GM18526 (cell line): ENCODE measurements around the gene AADACL2.

ENCODE experiments used
- POLR2A ChIP-seq: IDR thresholded peaks from 3 replicates; pipeline ENCODE4 v1.6.1; 2011; ENCODE audit not compliant: insufficient read length; ENCODE audit errors: extremely low read depth

Gene AADACL2

DNA sequence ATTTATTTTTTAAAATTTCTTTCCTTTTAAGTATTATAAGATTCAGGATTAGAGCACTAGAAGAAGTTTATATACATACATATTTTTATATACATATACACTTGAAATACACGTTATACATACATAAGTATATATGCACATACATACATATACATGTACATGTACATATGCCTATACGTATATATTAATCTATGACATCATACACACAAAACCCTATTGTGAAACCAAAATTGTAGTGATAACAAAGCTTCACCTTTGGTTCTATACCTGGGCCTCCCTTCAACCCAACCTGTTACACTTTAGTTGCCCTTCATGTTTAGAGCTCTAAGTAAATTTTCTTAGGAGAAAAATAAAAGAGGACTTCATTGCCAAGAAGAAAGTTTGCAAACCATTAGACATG is 17.0 kb downstream of the AADACL2 start:
- TF ChIP-seq POLR2A: no peak

DNA sequence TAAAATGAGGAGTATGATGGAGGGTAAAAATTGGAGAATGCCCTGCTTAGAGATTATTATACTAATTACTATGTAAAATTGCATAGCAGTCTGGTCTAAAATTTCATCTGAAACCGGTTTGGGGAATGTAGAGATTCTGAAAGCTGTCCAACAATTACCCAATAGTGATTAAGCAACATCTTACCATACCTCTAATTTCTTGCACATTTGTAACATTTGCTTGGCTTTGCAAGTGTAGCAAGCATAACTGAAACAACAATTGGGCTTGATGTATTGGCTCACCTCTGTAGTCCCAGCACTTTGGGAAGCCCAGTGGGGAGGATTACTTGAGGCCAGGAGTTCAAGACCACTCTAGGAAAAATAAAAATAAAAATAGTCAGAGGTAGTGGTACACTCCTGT is 17.4 kb downstream of the AADACL2 start:
- no peak for TF ChIP-seq POLR2A

DNA sequence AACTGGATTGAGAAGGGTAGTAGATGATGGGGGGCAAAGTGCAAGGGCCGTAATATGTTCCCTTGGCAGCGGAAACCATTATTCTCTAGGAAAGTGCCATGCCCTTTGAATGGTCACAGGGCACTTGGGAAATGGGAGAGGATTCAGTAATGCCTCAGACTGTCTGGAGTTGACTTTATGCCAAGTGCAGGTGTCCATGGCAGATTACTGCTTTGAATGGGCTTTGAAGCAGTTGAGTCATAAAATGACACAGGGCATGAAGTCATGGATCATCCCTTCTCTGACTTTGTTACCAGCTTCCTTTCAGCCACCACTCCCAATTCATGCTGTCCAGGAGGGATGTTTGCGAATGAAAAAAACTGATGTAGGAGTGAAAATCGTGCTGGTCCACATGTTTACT is 20.1 kb downstream of the AADACL2 start:
- TF ChIP-seq POLR2A: no peak

DNA sequence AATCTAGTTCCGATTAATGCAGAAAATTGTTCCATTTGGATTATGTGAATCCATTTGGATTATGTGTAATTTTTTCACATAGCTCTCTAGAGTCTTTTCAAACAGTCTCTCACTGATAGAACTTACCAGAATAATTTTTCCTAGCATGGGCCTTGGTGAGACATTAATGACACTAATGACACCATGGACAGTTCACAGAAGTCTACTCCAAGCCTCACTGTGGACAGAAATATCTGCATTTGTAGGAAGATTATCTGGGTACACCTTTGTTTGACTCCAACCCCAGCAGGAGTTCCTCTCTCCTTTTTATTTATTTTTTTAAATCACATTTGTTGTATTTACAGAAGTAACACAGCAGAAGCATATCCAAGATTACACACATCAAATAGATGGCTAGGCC is 27.9 kb downstream of the AADACL2 start:
- no peak for TF ChIP-seq POLR2A

DNA sequence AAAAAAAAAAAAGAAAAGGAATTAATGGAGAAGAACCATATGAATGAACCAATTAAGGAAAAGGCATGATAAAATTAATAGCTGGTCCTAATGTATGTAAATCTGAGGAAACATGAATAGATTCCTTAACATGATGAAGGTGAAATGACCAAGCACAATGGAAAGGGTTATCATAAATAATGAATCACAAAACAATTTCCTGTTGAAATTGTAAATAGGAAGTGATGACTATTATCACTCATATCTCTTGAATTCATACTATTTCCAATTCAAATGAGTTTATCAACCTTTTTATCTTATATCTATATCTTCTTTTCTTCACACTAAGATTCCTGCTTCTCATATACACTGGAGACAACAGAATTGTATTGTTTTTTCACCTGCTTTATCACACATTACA is 32.0 kb downstream of the AADACL2 start:
- TF ChIP-seq POLR2A: no peak

DNA sequence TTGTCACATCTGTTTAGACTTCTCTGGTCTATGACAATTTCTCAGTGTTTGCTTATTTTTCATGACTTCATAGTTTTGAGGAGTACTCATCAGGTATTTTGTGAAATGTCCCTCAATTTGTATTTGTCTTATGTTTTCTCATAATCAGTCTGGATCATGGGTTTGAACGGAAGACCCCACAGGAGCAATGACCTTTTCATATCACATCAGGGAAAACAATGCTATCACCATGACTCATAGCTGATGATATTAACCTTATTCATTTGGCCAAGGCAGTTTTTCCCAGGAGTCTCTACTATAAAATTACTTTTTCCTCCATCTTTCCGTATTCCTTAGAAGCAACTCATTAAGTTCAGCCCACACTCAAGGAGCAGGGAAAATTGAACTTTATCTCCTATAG is 32.7 kb downstream of the AADACL2 start:
- no peak for TF ChIP-seq POLR2A

DNA sequence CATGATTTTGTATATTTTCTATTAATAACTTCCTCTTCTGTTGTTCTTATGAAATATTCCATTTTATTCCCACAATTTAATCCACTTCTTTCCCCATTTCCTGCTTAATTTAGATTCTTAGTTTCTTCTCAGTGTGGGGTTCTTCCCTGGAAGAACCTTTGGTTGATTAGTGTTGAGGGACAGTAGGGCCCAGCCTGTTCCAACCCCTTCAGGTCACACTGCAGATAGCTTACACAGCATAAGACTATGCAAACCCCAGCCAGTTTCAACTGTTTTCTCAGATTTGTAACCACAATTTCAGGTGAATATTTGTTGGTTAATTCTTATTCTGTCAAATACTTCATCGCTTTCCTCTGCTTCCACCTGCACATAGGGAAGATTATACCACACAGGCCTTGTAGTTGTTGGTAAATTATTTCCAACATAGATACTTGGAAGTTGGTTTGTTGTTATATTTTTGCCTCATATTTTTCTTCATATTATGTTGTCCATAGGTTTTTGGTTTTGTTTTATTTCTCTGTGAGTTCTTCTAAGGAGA is 34.7 kb downstream of the AADACL2 start:
- no peak for TF ChIP-seq POLR2A

DNA sequence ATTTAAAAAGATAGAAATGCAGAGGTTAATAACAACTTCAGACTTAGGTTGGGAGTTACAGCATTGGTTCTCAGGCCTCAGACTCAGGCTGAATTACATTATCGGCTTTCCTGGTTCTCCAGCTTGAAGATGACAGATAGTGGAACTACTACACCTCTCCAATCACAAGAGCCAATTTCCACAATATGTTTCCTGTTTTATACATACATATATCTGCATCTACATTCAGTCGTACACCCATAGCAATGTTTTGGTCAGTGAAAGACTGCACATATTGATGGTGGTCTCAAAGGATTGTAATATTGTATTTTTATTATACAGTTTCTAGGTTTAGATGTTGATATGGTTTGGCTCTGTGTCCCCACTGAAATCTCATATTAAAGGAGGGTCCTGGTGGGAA is 35.4 kb downstream of the AADACL2 start:
- no peak for TF ChIP-seq POLR2A

DNA sequence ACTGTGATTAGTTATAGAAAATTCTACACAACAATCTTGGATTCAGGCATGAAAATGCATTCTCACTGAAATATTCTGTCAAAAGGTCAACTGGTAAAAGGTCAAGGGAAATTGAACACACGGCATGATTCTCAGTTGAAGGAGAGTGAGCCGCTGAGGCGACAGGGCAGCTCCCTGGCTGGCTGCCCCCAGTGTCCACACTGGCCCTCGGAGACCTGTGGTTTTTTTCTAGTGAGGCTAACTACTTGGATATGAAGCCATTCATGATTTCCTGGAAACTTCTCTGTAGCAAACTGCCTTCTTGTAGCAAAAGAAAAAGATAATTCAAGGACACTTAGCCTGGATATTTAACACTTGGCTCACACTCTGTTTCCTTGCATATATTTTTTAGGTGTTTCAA is 37.2 kb downstream of the AADACL2 start:
- TF ChIP-seq POLR2A: no peak

DNA sequence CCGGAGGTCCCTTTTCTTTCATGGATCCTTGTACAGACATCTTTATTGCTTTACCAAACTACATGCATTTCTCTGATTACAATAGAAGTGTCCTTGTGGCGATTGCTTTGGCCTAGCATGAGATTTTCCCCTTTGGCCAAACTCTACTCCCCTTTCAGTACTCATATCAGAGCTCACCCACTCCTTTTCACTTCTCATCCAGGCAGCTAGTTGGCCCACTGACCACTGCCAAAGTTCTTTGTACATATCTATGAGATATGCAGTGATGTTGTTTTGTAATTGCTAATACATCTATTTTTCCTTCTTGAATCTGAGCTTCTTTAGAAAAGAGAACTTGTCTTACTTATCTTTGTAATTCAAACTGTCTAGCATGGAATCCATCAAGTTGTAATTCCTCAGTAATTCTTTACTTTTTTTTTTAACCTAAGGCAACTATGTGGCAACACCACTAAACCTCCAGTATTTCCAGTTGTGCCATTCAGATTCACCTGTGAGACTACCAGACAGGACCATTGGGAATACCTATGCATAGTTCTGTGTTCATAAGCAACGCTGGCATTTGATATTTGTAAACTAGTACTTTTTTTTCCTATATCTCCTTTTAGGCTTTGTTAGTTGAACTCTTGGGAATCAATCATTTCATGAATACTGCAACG is 39.2 kb downstream of the AADACL2 start:
- no peak for TF ChIP-seq POLR2A

DNA sequence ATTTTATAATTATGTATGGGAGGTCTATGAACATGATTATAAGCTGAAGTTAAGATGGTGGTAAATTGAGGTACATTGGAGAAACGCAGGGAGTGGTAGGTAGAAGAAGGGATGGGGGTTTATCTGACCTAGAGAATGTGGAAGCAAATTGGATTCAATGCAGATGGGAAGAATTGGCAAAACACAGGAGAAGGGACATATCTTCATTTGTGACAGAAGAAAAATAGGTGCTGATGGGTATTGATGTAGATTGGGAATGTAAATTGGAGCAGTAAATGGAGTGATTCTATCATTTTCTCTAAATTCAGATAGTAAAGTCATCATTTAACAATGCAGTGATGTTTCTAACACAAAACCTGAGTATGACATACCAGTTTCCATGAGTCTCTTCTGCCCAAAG is 40.5 kb downstream of the AADACL2 start:
- no peak for TF ChIP-seq POLR2A

DNA sequence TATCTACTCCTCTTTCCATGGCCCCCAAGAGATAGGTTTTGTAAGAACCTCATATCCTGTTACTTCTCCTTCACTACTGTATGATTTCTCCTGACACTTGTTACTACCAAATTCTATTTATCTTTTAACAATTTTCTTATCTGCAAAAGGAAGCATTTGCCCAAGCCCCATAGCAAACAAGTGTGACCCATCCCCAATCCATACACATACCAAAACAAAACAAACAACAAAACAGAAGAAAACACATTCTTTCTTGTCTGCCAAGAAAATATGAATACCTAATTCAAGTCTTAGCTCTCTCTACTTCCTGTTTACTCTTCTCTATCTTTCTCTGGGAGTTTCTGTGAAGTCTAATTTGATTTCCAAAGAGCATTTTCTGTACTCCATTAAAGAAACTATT is 41.2 kb downstream of the AADACL2 start:
- TF ChIP-seq POLR2A: no peak

DNA sequence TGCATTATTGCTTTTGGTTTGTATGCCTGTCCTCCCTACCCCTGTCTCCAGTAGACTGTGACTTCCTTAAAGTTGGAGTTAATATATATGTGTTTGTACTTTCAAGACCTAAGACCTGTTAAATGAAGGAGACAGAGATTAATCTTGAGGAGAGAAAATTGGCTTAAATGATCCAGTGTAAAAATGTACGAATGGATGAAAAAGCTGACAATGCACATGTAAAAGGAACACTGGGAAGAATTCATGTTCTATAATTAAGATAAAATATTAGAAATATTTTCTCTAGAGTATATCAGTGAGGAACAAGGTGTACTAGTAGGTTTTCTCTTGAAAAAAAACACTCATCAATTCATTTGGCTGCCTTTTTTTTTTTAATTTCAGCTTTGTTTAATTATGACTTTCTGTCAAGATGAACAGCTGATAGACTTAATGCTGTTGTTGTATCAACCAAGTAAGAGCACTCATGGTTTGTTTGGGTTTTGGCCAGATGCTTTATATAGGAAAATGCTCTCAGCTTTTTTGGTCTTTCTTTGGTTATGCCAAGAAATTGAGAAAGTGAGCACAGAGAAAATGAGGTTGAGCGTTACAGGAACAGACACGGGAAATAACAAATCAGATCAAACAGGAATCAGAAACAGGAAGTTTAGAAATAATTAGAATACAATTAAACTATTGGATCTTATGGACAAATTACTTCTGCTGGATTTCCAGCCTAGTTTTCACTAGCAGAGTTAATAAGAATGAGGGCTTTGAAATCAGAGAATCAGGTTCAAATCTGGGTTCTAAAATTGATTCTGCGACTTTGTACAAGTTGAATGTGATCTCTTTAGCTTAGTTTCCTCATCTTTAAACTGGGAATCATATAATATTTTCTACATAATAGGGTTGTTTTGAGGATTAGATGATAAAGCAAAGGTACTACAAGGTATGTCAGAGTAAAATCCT is 41.9 kb downstream of the AADACL2 start:
- no peak for TF ChIP-seq POLR2A

DNA sequence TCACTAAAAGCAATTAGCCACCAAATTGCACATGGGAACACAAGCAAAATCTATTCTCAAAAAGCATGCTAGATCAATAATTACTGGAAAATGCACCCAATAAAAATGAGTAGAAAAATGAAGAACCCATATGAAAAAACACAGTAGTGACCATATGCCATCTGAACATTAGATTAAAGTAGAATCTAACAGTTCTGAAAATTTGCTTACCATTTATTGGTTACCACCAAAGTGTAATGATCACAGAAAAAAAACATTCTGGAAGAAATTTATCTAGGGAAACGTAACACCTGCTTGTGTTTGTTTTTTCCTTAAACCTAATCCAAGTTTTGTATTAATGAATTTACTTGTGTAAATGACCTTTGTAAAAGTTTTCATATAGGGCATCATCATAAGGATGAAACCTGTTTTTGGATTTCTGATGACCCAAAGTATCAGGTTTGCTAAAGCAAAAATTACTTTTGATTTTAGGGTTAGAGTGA is 42.6 kb downstream of the AADACL2 start:
- TF ChIP-seq POLR2A: no peak

DNA sequence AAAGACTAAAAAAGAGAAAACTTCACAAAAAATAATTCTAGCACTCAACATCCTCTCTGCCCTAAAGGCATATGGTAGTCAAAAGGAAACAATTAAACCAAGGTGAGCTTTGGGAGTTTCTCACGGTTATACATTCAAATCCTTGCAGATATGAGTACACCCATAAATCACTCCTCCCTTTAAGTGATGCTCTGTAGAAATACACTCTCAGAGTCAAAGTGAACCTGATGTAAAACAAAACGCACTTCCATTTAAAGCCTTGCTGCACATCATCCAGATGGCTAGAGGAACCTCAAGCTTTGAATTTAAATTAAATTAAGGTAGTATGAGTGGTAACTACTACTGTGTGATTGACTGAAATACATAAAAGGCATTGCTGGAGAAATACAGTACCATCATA is 44.2 kb downstream of the AADACL2 start:
- no peak for TF ChIP-seq POLR2A

DNA sequence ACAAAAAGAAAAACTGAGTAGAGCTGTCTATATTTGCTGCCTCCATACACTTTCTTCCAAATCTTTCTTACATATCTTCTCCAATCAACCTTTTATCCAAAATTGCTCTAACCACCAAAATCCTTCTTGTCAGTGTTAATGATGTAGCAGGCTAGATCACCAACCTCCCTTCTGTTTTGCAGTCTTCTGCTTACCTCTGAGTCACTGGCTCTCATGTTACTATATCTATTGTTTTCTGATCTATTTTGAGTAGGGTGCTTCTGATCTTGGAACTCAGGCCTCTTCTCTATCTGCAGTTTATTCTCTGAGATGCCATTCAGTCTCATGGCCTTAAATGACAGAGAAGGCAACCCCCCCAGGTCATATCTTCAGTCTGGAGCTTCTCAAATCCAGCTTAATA is 53.9 kb downstream of the AADACL2 start:
- TF ChIP-seq POLR2A: no peak
